ENCODE data around the gene ZDHHC9.

DNA sequence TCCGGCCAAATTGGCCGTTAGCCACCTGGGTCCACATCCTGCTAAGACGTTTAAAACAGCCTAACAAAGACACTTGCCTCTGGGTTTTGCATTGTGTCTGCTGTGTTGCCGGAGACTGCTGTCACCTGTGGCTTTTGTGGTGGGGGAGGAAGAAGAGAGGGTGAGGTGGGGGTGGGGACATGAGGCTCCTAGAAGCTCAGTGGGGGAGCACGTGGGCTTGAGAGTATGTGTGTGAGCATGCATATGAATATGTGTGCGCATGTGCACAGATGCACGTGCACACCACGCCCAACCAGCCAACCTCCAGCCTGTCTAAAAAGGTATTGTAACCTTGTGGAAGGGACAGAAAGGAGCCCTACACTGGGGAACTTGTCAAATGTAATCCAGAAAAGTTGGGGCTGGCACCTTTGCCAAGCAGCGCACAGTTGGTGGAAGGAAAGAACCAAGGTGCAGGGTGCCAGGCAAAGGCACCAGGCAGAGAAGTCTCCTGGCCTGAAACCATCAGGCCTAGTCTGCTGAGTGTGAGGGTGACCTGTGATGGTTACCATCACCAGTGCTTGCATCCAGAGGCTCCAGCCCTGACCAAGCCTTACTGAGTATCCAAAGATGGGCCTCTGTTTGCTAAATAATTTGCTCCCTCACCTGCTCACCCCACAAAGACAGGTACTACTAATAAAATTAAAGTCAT, 74.1 kb downstream of the ZDHHC9 start:
- TF ChIP-seq, protein P1, sequence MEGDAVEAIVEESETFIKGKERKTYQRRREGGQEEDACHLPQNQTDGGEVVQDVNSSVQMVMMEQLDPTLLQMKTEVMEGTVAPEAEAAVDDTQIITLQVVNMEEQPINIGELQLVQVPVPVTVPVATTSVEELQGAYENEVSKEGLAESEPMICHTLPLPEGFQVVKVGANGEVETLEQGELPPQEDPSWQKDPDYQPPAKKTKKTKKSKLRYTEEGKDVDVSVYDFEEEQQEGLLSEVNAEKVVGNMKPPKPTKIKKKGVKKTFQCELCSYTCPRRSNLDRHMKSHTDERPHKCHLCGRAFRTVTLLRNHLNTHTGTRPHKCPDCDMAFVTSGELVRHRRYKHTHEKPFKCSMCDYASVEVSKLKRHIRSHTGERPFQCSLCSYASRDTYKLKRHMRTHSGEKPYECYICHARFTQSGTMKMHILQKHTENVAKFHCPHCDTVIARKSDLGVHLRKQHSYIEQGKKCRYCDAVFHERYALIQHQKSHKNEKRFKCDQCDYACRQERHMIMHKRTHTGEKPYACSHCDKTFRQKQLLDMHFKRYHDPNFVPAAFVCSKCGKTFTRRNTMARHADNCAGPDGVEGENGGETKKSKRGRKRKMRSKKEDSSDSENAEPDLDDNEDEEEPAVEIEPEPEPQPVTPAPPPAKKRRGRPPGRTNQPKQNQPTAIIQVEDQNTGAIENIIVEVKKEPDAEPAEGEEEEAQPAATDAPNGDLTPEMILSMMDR (conservative IDR thresholded peaks at IDR 0.05; ENCODE audit: low read depth, low read length), result no peak
- TF ChIP-seq EZH2 (IDR thresholded peaks at IDR 0.05; ENCODE audit: borderline replicate concordance, low read depth, low read length, poor library complexity, severe bottlenecking), result no peak
